ENCODE data around the gene FIBP.

The FIBP gene

GRCh38 chr11:65887723-65888162, 528 bp downstream of the FIBP start:
- DNase-seq = no peak

DNA sequence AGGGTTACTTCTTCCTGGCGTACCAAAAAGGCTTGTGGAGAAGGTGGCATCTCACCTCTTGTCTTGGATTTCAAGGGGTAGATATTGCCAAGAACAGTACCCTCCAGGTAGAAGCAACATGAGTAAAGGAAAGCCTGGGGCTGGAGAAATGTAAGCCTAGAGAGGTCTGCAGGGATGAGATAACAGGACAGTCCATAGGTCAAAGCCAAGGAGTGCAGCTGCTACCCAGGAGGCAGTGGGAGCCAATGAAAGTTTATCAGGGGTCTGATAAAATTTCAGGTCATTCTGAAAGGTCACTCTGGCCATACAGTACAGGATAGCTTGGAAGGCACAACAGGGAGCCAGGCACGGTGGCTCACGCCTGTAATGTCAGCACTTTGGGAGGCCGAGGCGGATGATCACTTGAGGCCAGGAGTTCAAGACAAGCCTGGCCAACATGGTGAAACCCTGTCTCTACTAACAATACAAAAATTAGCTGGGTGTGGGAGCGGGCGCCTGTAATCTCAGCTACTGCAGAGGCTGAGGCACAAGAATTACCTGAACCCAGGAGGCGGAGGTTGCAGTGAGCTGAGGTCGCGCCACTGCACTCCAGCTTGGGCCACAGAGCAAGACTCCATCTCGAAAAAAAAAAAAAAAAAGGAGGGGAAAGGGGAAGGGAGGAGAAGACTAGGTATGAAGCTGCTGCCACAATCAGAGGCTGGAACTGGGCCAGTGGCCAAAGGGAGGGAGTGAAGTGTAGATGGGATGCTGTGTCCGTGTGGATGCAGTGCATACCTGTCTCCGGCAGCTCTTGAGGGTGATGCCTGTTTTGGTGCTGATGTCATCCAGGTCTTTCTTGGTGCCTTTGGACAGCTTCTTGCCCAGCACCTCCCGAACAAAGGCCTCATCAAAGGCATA, 1.2 kb downstream of the FIBP start:
- no peak for DNase-seq

DNA sequence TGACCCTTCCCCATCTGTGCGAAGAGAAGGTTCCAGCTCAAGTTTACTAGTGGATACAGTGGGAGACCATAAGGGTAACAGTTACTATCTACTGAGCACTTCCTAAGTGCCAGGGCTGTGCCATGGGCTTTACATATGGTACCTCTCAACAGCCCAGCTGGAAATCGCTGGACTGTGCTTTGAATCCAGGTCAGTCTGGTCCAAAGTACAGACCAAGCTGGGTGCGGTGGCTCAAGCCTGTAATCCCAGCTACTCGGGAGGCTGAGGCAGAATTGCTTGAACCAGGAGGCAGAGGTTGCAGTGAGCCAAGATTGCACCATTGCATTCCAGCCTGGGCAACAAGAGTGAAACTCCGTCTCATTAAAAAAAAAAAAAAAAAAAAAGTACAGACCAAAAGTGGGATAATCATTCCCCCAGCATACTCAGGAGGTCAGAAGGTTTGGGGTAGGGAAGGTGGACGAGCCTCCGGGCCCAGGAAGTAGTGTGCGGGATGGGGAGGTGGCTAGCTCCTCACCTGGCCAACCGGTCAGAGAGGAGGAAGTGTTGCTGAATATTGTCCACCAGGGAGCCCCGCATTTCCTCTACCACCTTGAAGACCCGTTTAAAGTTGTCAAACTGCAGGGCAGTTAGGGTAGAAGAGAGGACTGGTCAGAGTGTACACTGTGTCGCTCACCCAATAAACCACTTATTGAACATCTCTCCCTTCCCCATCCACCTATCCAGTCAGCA, 2.3 kb downstream of the FIBP start:
- DNase-seq = no peak

DNA sequence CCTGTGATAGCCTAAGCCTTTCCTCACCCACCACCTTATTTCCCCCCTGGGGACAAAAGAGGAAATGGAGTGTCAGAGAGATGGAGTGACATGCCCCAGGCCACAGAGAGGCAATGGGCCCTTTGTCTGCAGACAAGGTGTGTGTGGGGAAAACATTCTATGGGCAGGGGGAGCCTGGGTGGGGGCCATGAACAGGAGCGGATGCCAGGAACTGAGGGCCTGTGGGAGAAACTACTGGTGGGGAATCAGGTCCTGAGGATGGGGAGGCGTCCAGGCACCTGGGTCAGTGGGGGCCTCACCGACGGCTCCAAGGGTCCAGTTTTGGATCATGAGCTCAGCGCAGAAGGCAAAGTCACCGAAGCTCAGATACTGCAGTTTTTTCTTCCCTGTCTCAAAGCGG, 3.0 kb downstream of the FIBP start:
- DNase-seq = no peak

DNA sequence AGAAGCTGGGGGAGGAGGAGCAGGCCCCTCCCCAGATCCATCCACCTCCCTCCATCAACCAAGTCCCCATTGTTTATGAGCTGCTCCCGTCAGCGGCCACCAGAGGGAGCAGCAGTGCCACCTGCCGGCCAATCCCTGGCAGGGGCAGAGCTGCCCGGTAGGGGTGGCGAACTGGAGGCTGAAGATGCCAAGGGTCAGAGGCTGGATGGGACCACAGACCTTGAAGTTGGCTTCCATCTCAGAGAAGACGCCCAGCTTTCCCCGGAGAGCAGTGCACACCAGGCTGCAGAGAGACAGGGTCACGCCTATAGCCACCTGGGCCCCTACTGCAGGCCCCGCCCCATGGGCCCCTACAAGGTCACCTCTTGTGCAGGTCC, 3.6 kb downstream of the FIBP start:
- DNase-seq = peak; percentile 37

DNA sequence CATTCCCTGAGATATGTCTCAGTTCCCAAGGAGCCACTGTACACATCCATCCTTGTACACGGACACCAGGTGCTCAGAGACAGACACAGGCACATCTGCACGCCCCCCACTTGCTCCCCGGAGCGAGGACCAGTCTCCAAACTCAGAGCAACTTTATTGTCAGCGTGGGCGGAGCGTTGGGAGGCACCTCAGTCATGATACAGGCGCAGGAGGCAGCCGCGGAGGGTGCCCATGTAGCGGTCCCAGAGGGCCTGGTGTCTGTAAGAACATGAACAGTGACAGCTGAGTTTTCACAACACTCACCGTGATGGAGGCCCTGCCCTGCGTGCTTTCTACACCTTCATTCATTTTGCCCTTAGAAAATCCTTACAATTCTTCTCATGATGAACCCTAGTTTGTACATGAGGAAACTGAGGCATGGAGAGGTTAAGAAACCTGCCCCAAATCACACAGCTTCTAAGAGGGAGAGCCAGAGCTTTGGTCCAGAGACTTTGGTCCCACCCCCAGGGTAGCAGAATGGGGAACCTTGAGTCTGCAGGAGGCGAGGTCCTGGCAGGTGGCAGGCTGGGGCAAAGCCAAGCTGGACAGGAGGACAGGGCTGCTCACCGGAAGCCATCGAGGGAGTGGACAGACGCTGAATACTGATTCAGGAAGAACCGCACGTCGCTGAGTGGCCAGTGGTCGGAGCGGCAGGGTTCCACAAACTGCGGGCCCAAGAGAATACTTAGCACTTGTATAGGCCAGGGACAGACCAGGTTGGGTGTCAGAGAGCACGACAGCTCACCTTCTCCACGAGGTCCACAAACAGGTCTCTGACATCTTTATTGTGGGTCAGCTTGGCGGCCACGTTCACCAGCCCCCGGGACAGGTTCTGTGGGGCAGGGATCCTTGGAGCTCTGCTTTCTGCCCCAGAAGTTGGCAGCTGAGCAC, 4.2 kb downstream of the FIBP start:
- DNase-seq = no peak

DNA sequence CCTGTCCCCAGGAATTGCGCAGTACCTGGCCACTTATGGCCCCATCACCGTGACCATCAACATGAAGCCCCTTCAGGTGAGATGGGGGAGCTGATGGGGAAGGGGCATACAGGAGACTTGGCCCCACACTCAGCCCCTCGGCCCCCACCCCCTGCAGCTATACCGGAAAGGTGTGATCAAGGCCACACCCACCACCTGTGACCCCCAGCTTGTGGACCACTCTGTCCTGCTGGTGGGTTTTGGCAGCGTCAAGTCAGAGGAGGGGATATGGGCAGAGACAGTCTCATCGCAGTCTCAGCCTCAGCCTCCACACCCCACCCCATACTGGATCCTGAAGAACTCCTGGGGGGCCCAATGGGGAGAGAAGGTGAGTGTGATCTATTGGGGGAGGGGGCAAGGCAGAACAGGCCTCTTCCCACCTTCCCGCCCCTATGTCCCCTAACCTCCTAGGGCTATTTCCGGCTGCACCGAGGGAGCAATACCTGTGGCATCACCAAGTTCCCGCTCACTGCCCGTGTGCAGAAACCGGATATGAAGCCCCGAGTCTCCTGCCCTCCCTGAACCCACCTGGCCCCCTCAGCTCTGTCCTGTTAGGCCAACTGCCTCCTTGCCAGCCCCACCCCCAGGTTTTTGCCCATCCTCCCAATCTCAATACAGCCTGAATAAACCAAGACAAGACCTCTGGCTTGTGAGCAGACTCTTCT, 5.1 kb downstream of the FIBP start:
- DNase-seq = no peak

GRCh38 chr11:65882120-65883057, 5.9 kb downstream of the FIBP start:
- no peak for DNase-seq

GRCh38 chr11:65880844-65881421, 7.3 kb downstream of the FIBP start:
- DNase-seq = no peak

- no peak for DNase-seq
Observed at GRCh38 chr11:65880027-65880426, 8.2 kb downstream of the FIBP start.

DNA sequence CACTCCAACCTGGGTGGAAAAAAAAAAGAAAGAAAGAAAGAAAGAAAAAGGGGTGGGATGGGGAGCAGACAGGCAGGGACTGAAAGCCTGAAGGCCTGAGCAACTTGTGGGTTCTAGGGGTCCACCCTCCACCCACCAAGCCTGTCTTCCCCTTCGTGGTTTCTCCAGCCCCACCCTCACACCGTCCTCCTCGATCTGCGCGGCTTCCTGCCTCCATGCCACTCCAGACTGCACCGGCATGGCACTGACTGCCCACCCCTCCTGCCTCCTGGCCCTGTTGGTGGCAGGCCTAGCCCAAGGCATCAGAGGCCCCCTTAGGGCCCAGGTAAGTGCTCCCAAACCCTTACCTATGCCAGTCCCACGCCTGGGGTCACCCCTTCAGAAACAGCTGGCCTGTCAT, 8.7 kb downstream of the FIBP start, which contains the start of gene CTSW:
Gene CTSW, plus strand, starts transcription at position 221 of the 400 bp plus-strand sequence. Its CDS starts 18 bp downstream, at position 239.
- no peak for DNase-seq

- DNase-seq = peak; percentile 92
Observed at GRCh38 chr11:65873318-65874156, 14.7 kb downstream of the FIBP start.

- DNase-seq = no peak
Observed at GRCh38 chr11:65872586-65873317, 15.5 kb downstream of the FIBP start, which contains the start of gene EFEMP2. Gene EFEMP2 (minus strand): TSS chr11:65872800. CDS start chr11:65872354, 446 bp downstream.

GRCh38 chr11:65871811-65872548, 16.3 kb downstream of the FIBP start:
- no peak for DNase-seq

DNA sequence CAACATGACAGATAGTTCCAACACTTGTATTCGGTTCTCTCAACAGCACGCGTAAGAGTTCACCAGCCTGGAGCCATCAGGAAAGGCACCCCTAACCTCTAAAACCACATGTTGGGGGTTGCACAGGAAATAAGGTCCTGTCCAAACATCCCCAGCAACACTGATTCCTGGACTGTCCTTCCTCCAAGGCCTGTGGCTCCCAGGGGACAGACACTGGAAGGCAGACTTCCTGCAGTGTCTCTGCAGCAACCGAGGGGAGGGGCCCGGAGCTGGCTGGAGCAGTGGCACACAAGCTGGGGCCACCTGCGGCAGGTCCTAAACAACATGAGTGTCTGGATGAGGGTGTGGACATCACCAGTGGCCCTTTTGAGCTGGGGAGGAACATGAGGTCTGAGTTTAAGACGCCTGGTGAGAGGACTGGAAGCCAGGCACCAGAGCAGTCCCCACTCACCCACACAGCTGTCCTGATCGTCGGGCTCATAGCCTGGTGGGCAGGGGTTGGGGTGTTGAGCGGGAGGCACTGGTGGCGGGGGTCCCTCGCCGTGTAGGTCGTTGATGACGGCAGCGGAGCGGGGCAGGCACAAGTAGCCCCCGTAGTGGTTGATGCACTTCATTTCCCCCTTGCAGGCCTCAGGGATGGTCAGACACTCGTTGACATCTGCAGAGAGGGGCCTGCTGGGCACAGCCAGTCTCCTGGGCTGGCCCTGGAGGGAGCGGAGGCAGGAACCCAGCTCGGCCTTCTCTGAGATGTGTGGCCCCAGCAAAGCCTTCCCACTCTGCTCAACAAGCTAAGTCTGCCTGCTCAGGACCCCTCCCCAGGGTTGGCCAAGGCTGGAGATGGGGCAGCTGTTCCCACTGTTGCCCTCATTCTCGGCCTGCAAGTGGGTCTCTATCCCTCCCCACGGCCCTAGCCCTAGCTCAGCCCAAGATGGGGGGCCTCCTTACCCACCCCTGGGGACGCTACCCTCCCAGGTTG, 17.3 kb downstream of the FIBP start:
- no peak for DNase-seq

GRCh38 chr11:65870307-65870658, 18.0 kb downstream of the FIBP start:
- no peak for DNase-seq
